ENCODE data around the gene SCYL1. TPM values are rescaled to one million over a fixed set of nuclear protein-coding genes. Genes with fewer than 3 reads are reported as not detected.
"Not testable (repeated sequence)": the region's sequence is repeated elsewhere in the genome, so short reads cannot be mapped to it uniquely, and the experiment has no call there.

SCYL1 gene
- total and polyA plus RNA-seq, 4 donors: 54.3 to 107 (median 86.5) TPM

- TF ChIP-seq CTCF (IDR thresholded peaks at IDR 0.05; ENCODE audit: control extremely low read depth, extremely low read depth): no peak
- DNase-seq: peak; percentile 68 to 87 (median 70)
Observed at GRCh38 chr11:65506772-65507505, 17.9 kb upstream of the SCYL1 start.

GRCh38 chr11:65512311-65512710 lies 12.6 kb upstream of the SCYL1 start:
- 94 to 98% methylated on average over 3 of the region's 3 CpGs for WGBS, 2 donors
- H3K4me3 ChIP-seq; DNase-seq; H3K36me3 ChIP-seq (ENCODE audit: control insufficient read depth in 4 of 4, insufficient read depth in 4 of 4, low read length in 4 of 4); ATAC-seq (ENCODE audit: insufficient read depth, low FRiP score); H3K9me3 ChIP-seq (ENCODE audit: control insufficient read depth in 4 of 4, insufficient read depth in 3 of 4, low read length in 3 of 4); H3K4me1 ChIP-seq (ENCODE audit: control insufficient read depth in 5 of 5, insufficient read depth in 5 of 5, low read length in 5 of 5); H3K27me3 ChIP-seq (ENCODE audit: control insufficient read depth in 3 of 3, insufficient read depth in 3 of 3, low read length in 2 of 3); H3K9ac ChIP-seq (ENCODE audit: insufficient read depth in 1 of 2, low read length in 2 of 2); H3K27ac ChIP-seq (ENCODE audit: low read depth in 1 of 2, low read length in 1 of 2): not testable (repeated sequence)

More at GRCh38 chr11:65506772-65507505, 17.9 kb upstream of the SCYL1 start:
- H3K36me3 ChIP-seq (ENCODE audit: control insufficient read depth in 4 of 4, insufficient read depth in 4 of 4, low read length in 4 of 4): peaks cover 9 to 54% (median 37%) of the 10 kb centered on the region in 4 donors
- peak overlapping the region in 1 of 2 donors; percentile 100 for H3K9ac ChIP-seq (ENCODE audit: insufficient read depth in 1 of 2, low read length in 2 of 2)
- no peaks in the 10 kb centered on the region for H3K27me3 ChIP-seq (ENCODE audit: control insufficient read depth in 3 of 3, insufficient read depth in 3 of 3, low read length in 2 of 3)
- H3K4me3 ChIP-seq: peak overlapping the region; percentile 14
- peaks cover 0 to 36% (median 17%) of the 10 kb centered on the region in 5 donors for H3K4me1 ChIP-seq (ENCODE audit: control insufficient read depth in 5 of 5, insufficient read depth in 5 of 5, low read length in 5 of 5)
- WGBS, 2 donors: 13 to 26% methylated on average over 7 of the region's 7 CpGs
- H3K9me3 ChIP-seq (ENCODE audit: control insufficient read depth in 4 of 4, insufficient read depth in 3 of 4, low read length in 3 of 4): no peaks in the 10 kb centered on the region
- peak overlapping the region; percentile 74 to 94 for H3K27ac ChIP-seq (ENCODE audit: low read depth in 1 of 2, low read length in 1 of 2)
- ATAC-seq (ENCODE audit: insufficient read depth, low FRiP score): peak; percentile 1

- no peaks in the 10 kb centered on the region for H3K27me3 ChIP-seq (ENCODE audit: control insufficient read depth in 3 of 3, insufficient read depth in 3 of 3, low read length in 2 of 3)
- H3K4me3 ChIP-seq: no peak overlapping the region
- TF ChIP-seq CTCF (IDR thresholded peaks at IDR 0.05; ENCODE audit: control extremely low read depth, extremely low read depth): no peak
- H3K9me3 ChIP-seq (ENCODE audit: control insufficient read depth in 4 of 4, insufficient read depth in 3 of 4, low read length in 3 of 4): no peaks in the 10 kb centered on the region
- 70 to 73% methylated on average over 5 of the region's 5 CpGs for WGBS, 2 donors
- no peak overlapping the region for H3K9ac ChIP-seq (ENCODE audit: insufficient read depth in 1 of 2, low read length in 2 of 2)
- H3K4me1 ChIP-seq (ENCODE audit: control insufficient read depth in 5 of 5, insufficient read depth in 5 of 5, low read length in 5 of 5): no peaks in the 10 kb centered on the region
- H3K36me3 ChIP-seq (ENCODE audit: control insufficient read depth in 4 of 4, insufficient read depth in 4 of 4, low read length in 4 of 4): no peaks in the 10 kb centered on the region
- ATAC-seq (ENCODE audit: insufficient read depth, low FRiP score) (no peak), DNase-seq (no peak)
- no peak overlapping the region for H3K27ac ChIP-seq (ENCODE audit: low read depth in 1 of 2, low read length in 1 of 2)
Observed at GRCh38 chr11:65516135-65516968, 8.5 kb upstream of the SCYL1 start.

GRCh38 chr11:65518941-65519549 lies 5.8 kb upstream of the SCYL1 start:
- not testable (repeated sequence) for ATAC-seq (ENCODE audit: insufficient read depth, low FRiP score); H3K27me3 ChIP-seq (ENCODE audit: control insufficient read depth in 3 of 3, insufficient read depth in 3 of 3, low read length in 2 of 3); H3K9ac ChIP-seq (ENCODE audit: insufficient read depth in 1 of 2, low read length in 2 of 2); H3K4me1 ChIP-seq (ENCODE audit: control insufficient read depth in 5 of 5, insufficient read depth in 5 of 5, low read length in 5 of 5); DNase-seq; H3K9me3 ChIP-seq (ENCODE audit: control insufficient read depth in 4 of 4, insufficient read depth in 3 of 4, low read length in 3 of 4); H3K4me3 ChIP-seq; H3K27ac ChIP-seq (ENCODE audit: low read depth in 1 of 2, low read length in 1 of 2); H3K36me3 ChIP-seq (ENCODE audit: control insufficient read depth in 4 of 4, insufficient read depth in 4 of 4, low read length in 4 of 4)
- 95% methylated on average over 8 of the region's 8 CpGs for WGBS, 2 donors

GRCh38 chr11:65521777-65522521 lies 2.9 kb upstream of the SCYL1 start:
- H3K27ac ChIP-seq (ENCODE audit: low read depth in 1 of 2, low read length in 1 of 2); H3K36me3 ChIP-seq (ENCODE audit: control insufficient read depth in 4 of 4, insufficient read depth in 4 of 4, low read length in 4 of 4); H3K4me3 ChIP-seq; ATAC-seq (ENCODE audit: insufficient read depth, low FRiP score); H3K9me3 ChIP-seq (ENCODE audit: control insufficient read depth in 4 of 4, insufficient read depth in 3 of 4, low read length in 3 of 4); H3K9ac ChIP-seq (ENCODE audit: insufficient read depth in 1 of 2, low read length in 2 of 2); H3K27me3 ChIP-seq (ENCODE audit: control insufficient read depth in 3 of 3, insufficient read depth in 3 of 3, low read length in 2 of 3): not testable (repeated sequence)
- peak in 1 of 3 donors; percentile 31 for DNase-seq
- WGBS, 2 donors: 71 to 80% methylated on average over 20 of the region's 20 CpGs
- H3K4me1 ChIP-seq (ENCODE audit: control insufficient read depth in 5 of 5, insufficient read depth in 5 of 5, low read length in 5 of 5): peaks cover 5 to 20% (median 10%) of the 10 kb centered on the region in 5 donors
